Measurements from ENCODE around the gene PDLIM7. TPM values are rescaled to one million over a fixed set of nuclear protein-coding genes. Genes with fewer than 3 reads are reported as not detected.
A peak's percentile ranks its signal among the peaks of the same experiment; 100 is the strongest.

PDLIM7 gene
- total RNA-seq, 4 donors from 2014 or later: 28.7 to 41.3 (median 32.0) TPM

DNA sequence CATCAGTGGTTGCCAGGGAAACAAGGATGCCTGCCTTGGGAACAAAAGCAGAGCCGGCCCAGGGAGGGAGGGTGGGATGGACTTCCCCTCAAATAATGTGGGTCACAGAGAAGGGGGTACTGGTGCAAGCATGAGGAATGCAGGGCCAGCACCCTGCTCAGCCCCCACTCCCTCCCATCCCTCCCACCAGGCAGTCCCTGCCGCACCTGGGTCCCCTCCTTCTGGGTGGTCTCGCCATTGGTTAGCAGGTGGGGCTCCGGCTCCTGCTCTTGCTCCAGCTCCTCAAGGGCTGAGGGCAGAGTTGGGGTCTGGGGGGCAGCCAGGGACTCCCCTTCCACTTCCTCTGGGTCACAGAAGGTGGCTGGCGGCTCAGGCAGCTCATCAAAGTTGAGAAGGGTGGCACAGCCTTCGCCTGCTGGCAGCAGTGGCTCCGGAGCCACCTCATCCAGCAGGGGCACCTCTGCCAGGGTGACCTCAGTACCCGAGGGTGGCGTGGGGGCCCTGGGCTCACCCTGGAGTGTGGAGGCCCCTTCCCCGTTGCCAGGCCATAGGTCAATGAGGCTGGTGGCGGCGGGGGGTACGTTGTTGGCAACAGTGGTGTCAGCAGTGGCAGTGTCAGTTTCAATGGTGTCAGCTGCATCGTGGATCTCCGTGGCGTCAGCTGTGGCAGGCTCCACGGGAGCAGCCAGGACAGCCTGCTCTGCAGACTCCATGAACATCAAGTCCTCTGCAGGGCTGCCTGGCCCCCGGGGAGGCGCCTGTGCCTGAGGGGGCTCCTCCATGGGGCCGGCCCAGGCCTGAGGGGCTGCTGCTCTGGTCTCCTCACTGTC lies 39.3 kb downstream of the PDLIM7 start:
- Histone ChIP-seq H3K27me3 (no peaks in the 10 kb centered on the region), H3K9me3 (no peaks in the 10 kb centered on the region), H3K36me3 (peaks cover 24% of the 10 kb centered on the region), H3K4me1 (peaks cover 41% of the 10 kb centered on the region), H3K4me3 (no peak overlapping the region), H3K27ac (peak overlapping the region; percentile 8)
- no peak for TF ChIP-seq EP300 (IDR thresholded peaks at IDR 0.05)
- no peak for TF ChIP-seq POLR2A (IDR thresholded peaks at IDR 0.05)
- TF ChIP-seq, protein P1, sequence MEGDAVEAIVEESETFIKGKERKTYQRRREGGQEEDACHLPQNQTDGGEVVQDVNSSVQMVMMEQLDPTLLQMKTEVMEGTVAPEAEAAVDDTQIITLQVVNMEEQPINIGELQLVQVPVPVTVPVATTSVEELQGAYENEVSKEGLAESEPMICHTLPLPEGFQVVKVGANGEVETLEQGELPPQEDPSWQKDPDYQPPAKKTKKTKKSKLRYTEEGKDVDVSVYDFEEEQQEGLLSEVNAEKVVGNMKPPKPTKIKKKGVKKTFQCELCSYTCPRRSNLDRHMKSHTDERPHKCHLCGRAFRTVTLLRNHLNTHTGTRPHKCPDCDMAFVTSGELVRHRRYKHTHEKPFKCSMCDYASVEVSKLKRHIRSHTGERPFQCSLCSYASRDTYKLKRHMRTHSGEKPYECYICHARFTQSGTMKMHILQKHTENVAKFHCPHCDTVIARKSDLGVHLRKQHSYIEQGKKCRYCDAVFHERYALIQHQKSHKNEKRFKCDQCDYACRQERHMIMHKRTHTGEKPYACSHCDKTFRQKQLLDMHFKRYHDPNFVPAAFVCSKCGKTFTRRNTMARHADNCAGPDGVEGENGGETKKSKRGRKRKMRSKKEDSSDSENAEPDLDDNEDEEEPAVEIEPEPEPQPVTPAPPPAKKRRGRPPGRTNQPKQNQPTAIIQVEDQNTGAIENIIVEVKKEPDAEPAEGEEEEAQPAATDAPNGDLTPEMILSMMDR (IDR thresholded peaks at IDR 0.05): no peak
- no peak for TF ChIP-seq POLR2AphosphoS5 (IDR thresholded peaks at IDR 0.05)
- 79% methylated on average over 5 of the region's 20 CpGs for WGBS
- DNase-seq (ENCODE audit: low spot score in 2 of 2): peak in 1 of 2 donors; percentile 78

DNA sequence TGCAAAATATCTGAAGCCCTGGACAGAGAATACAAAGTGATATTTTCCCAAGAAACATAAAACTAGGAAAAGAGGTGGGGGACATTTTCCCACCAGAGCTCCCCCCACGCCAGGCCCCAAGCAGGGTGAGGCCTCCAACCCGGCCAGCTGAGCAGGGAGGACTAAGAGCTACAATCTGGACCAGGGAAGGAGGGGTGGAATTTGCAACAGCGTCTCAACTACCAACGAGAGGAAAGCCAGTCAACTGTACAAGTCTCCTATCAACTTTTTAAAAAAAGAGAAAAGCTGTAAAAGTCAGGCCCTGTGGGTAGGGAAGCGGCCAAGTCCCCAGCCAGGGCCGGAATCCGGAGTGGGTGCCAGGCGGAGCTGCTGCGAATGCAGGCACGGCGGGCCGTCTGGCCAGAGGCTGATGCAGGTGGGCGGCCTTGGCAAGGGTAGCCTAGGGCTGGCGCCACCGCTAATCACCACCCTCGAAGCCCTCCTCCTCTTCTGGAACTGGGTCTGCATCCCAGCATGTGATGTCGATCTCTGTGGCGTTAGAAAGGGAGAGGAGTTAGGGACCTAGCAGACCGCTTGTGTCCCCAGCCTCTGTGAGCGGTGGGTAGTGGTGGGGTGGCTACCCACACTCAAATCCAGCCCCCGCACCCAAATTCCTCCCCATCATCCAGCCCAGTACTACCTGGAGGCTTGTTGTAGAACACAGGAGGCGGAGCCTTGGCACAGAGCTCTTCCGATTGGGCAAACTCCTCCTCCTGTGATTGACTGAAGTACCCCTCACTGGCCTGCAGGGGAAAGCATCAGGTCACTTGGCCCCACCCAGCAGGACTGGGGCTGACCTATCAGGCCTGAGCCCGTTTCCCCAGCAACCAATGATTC lies 40.2 kb downstream of the PDLIM7 start:
- no peak overlapping the region for H3K4me3 ChIP-seq
- no peak overlapping the region for H3K27ac ChIP-seq
- DNase-seq (ENCODE audit: low spot score in 2 of 2): no peak
- no peaks in the 10 kb centered on the region for H3K9me3 ChIP-seq
- peaks cover 24% of the 10 kb centered on the region for H3K36me3 ChIP-seq
- H3K27me3 ChIP-seq: no peaks in the 10 kb centered on the region
- peaks cover 48% of the 10 kb centered on the region for H3K4me1 ChIP-seq
- WGBS: 66% methylated on average over 24 of the region's 24 CpGs
- TF ChIP-seq, protein P1 (IDR thresholded peaks at IDR 0.05): peak; percentile 64 to 77
- no peak for TF ChIP-seq EP300 (IDR thresholded peaks at IDR 0.05)

DNA sequence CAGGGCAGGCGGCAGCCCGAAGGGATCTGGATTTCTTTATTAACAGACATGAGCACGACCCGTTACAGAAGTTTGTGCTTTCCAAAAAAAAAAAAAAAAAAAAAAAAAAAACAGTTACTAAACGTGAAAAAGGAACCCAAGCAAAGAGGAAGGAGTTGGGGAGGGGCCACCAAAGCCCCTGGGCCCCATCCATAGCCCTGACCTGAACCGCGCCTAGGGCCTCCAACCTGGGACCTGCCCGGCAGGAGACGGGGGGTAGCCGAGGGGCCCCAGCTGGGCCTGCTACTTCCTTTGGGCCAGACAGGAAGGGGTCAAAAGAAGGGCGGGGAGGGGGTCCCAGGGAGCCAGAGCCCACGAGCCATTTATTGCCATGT lies 40.8 kb downstream of the PDLIM7 start:
- H3K4me3 ChIP-seq: peak overlapping the region; percentile 74
- peak in 1 of 2 donors; percentile 75 for DNase-seq (ENCODE audit: low spot score in 2 of 2)
- H3K27me3 ChIP-seq: no peaks in the 10 kb centered on the region
- peaks cover 50% of the 10 kb centered on the region for H3K4me1 ChIP-seq
- no peaks in the 10 kb centered on the region for H3K9me3 ChIP-seq
- peaks cover 24% of the 10 kb centered on the region for H3K36me3 ChIP-seq
- no peak for TF ChIP-seq POLR2A (IDR thresholded peaks at IDR 0.05)
- TF ChIP-seq, protein P1 (IDR thresholded peaks at IDR 0.05): no peak
- no peak for TF ChIP-seq EP300 (IDR thresholded peaks at IDR 0.05)
- TF ChIP-seq POLR2AphosphoS5 (IDR thresholded peaks at IDR 0.05): no peak
- 26% methylated on average over 12 of the region's 12 CpGs for WGBS
- H3K27ac ChIP-seq: no peak overlapping the region

DNA sequence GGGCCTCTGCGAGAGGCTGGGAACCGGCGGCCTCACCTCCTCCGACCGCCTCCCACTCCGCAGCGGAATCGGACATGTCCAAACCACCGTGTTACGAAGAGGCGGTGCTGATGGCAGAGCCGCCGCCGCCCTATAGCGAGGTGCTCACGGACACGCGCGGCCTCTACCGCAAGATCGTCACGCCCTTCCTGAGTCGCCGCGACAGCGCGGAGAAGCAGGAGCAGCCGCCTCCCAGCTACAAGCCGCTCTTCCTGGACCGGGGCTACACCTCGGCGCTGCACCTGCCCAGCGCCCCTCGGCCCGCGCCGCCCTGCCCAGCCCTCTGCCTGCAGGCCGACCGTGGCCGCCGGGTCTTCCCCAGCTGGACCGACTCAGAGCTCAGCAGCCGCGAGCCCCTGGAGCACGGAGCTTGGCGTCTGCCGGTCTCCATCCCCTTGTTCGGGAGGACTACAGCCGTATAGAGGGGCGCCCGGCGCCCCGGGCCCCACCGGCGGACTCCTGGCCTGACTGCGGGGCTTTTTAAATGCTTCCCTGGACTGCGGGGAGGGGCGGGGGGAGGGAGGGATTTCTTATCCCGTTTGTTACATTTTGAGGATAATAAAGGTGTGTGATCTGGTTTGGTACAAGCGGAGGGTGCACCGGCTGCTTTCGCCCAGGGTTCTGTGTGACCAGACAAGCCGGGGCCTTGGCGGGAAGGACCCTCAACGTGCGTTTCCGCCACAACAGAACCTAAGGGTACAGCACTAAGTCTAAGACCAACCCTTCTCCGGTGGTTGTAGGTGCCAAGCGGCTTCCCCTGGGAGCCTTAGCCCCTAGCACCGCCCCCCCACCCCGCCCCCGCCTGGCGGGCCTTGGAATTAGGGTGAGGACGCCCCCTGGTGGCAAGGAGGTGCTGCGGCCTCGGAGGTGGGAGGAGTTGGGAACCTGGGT lies 41.5 kb downstream of the PDLIM7 start:
- peak; percentile 97 for DNase-seq (ENCODE audit: low spot score in 2 of 2)
- Histone ChIP-seq H3K27ac (peak overlapping the region; percentile 46), H3K36me3 (peaks cover 24% of the 10 kb centered on the region), H3K4me1 (peaks cover 50% of the 10 kb centered on the region), H3K4me3 (peak overlapping the region; percentile 74), H3K9me3 (no peaks in the 10 kb centered on the region), H3K27me3 (no peaks in the 10 kb centered on the region)
- under 1% methylated on average over 37 of the region's 76 CpGs for WGBS
- no peak for TF ChIP-seq POLR2AphosphoS5 (IDR thresholded peaks at IDR 0.05)
- TF ChIP-seq, protein P1 (IDR thresholded peaks at IDR 0.05): peak; percentile 58 to 94
